AG10803 (cell line): ENCODE data around the gene NFKBIA.
A peak's percentile ranks its signal among the peaks of the same experiment; 100 is the strongest.

Source experiments
- DNase-seq: peaks from one replicate; pipeline ENCODE4 v3.0.0; 2010; ENCODE audit warnings: low read depth
- H3K4me3 ChIP-seq: 2 replicates; pipeline ENCODE4 v1.5.1; 2011; ENCODE audit warnings: mild to moderate bottlenecking, low read length, control low read depth
- TF ChIP-seq, protein P1 (sequence below): conservative IDR thresholded peaks from 2 replicates; pipeline ENCODE4 v1.5.1; 2011; ENCODE audit warnings: mild to moderate bottlenecking, low read length, control low read depth, inconsistent platforms

NFKBIA gene

GRCh38 chr14:35418093-35418492 is 13.5 kb upstream of the NFKBIA start:
- TF ChIP-seq, protein P1, sequence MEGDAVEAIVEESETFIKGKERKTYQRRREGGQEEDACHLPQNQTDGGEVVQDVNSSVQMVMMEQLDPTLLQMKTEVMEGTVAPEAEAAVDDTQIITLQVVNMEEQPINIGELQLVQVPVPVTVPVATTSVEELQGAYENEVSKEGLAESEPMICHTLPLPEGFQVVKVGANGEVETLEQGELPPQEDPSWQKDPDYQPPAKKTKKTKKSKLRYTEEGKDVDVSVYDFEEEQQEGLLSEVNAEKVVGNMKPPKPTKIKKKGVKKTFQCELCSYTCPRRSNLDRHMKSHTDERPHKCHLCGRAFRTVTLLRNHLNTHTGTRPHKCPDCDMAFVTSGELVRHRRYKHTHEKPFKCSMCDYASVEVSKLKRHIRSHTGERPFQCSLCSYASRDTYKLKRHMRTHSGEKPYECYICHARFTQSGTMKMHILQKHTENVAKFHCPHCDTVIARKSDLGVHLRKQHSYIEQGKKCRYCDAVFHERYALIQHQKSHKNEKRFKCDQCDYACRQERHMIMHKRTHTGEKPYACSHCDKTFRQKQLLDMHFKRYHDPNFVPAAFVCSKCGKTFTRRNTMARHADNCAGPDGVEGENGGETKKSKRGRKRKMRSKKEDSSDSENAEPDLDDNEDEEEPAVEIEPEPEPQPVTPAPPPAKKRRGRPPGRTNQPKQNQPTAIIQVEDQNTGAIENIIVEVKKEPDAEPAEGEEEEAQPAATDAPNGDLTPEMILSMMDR = no peak
- H3K4me3 ChIP-seq = no peak overlapping the region
- DNase-seq = no peak

GRCh38 chr14:35416108-35416750 is 11.7 kb upstream of the NFKBIA start:
- no peak for DNase-seq
- no peak overlapping the region for H3K4me3 ChIP-seq
- TF ChIP-seq, protein P1 = no peak

DNA sequence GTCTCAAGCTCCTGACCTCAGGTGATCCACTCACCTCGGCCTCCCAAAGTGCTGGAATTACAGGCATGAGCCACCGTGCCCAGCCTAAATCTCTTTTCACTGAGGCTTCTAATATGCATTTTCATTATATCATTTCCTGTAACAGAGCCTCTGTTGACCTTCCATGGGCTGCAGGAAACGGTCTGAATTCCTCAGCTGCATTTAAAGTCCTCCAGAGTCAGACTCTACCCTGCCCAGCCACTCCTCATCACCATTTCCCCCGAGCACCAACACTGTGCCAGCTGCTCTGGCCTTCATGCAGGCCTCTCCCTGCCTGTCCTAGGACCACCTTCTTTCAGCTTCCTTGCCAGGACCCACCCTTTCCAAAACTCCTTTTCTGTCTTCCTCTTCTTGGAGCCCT is 9.8 kb upstream of the NFKBIA start:
- DNase-seq = peak; percentile 40
- TF ChIP-seq, protein P1 = no peak
- H3K4me3 ChIP-seq = no peak overlapping the region

- TF ChIP-seq, protein P1 = no peak
- DNase-seq = no peak
- H3K4me3 ChIP-seq = no peak overlapping the region
Observed at GRCh38 chr14:35412272-35413056, 7.9 kb upstream of the NFKBIA start.

DNA sequence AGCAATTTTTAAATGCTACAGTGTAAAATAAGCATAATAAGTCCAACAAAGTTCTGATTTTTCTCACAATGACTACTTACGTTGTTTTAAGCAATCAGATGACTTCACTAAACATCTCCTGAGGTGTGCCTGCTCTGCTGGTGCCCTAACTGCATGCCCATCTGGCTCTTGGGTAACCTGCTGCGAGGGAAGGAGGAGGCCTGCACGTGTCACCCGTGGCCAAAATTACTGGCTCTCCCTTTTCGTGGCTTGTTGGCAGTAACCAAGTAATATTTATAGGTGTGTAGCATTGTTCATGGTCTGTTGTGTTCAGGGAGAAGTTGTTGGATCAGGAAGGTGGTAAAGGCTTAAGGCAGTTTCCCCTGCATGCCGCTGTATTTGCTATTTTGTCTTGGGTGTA is 6.3 kb upstream of the NFKBIA start:
- no peak overlapping the region for H3K4me3 ChIP-seq
- no peak for DNase-seq
- TF ChIP-seq, protein P1 = no peak

- TF ChIP-seq, protein P1 = no peak
- no peak overlapping the region for H3K4me3 ChIP-seq
- DNase-seq = no peak
Observed at GRCh38 chr14:35409595-35409994, 5.0 kb upstream of the NFKBIA start.

DNA sequence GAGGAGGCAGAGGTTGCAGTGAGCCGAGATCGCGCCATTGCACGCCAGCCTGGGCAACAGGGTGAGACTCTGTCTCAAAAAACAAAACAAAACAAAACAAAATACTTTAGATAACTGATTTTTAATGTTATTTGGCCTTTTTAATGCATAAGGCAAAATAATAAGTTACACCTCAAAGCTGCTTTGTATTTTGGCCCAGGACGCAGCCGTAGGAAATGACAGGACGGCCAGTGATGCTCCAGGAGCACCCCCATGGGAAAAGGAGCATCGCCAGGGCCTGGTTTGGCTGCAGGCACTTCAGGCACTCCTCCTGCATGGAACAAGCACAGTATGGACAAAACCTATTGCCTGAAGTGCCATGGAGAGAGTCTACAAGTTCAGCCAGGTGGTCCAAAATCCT is 3.5 kb upstream of the NFKBIA start:
- H3K4me3 ChIP-seq = no peak overlapping the region
- TF ChIP-seq, protein P1 = no peak
- DNase-seq = no peak
